OCI-LY7 (cell line): ENCODE results near the gene LYRM1. TPM values are rescaled to one million over a fixed set of nuclear protein-coding genes. Genes with fewer than 3 reads are reported as not detected.

Source experiments
- BruUV-seq: library from RNA; stranded (reverse); fragments of 400-500 nt; replicated peaks from 2 replicates; lab custom pipeline; 2021; lab: Mats Ljungman, UMichigan
- CTCF ChIA-PET: fragments of 300-600 bp; sonication (Branson Sonifier 250); formaldehyde crosslinking; loops from one replicate; lab custom pipeline; 2022; ENCODE audit warnings: antibody characterized with exemption; ENCODE audit not compliant: unreplicated experiment; lab: Charles Lee
- POLR2A ChIA-PET: fragments of 300-600 bp; sonication (Branson Sonifier 250); formaldehyde crosslinking; loops from one replicate; lab custom pipeline; 2022; ENCODE audit warnings: antibody characterized with exemption; lab: Charles Lee
- DNase-seq: peaks from one replicate; pipeline ENCODE4 v3.0.0-alpha.2; 2015; ENCODE audit warnings: low spot score
- H2AFZ ChIP-seq: fragments of 200-600 bp; sonication (generic), shearing (Covaris generic); 2 replicates; pipeline ENCODE4 v1.6.1; 2014; ENCODE audit warnings: mild to moderate bottlenecking, antibody characterized with exemption, low read length, moderate library complexity
- H3K27ac ChIP-seq: fragments of 200-600 bp; sonication (generic); 2 replicates; pipeline ENCODE4 v1.5.1; 2014; ENCODE audit warnings: mixed run types, low read depth, mild to moderate bottlenecking, moderate library complexity, low read length, inconsistent platforms; ENCODE audit not compliant: poor library complexity, severe bottlenecking
- H3K36me3 ChIP-seq: fragments of 200-600 bp; sonication (generic); 2 replicates; pipeline ENCODE4 v1.6.1; 2014; ENCODE audit warnings: mild to moderate bottlenecking, antibody characterized with exemption, low read length, moderate library complexity, mixed read lengths; ENCODE audit not compliant: insufficient read depth
- H3K4me1 ChIP-seq: fragments of 200-600 bp; sonication (generic); 2 replicates; pipeline ENCODE4 v1.5.1; 2014; ENCODE audit warnings: mild to moderate bottlenecking, low read length; ENCODE audit not compliant: insufficient read depth, poor library complexity, severe bottlenecking
- H3K4me2 ChIP-seq: fragments of 200-600 bp; sonication (generic); 2 replicates; pipeline ENCODE4 v1.6.1; 2014; ENCODE audit warnings: mild to moderate bottlenecking, low read length
- H3K4me3 ChIP-seq: fragments of 200-600 bp; sonication (generic); 2 replicates; pipeline ENCODE4 v1.5.1; 2014; ENCODE audit warnings: mild to moderate bottlenecking, low read depth, low read length; ENCODE audit not compliant: poor library complexity, severe bottlenecking
- H3K79me2 ChIP-seq: fragments of 200-600 bp; sonication (generic); 2 replicates; pipeline ENCODE4 v1.6.1; 2016; ENCODE audit warnings: low read depth, mild to moderate bottlenecking, low read length, moderate library complexity, mixed read lengths; ENCODE audit not compliant: insufficient read depth
- H3K9me2 ChIP-seq: fragments of 200-600 bp; sonication (generic); 2 replicates; pipeline ENCODE4 v1.6.1; 2016; ENCODE audit warnings: mild to moderate bottlenecking, low read length, mixed read lengths; ENCODE audit not compliant: insufficient read depth
- H3K9me3 ChIP-seq: fragments of 200-600 bp; sonication (generic); 2 replicates; pipeline ENCODE4 v1.6.1; 2014; ENCODE audit warnings: mild to moderate bottlenecking, mixed run types, low read length, mixed read lengths
- H4K20me1 ChIP-seq: fragments of 200-600 bp; sonication (generic); 2 replicates; pipeline ENCODE4 v1.6.1; 2014; ENCODE audit warnings: mild to moderate bottlenecking, antibody characterized with exemption, low read length, moderate library complexity, mixed read lengths; ENCODE audit not compliant: insufficient read depth
- CTCF ChIP-seq: fragments of 200-600 bp; sonication (generic); conservative IDR thresholded peaks from 2 replicates; pipeline ENCODE4 v1.5.1; 2014; ENCODE audit warnings: mild to moderate bottlenecking, antibody characterized with exemption, low read length, moderate library complexity, mixed read lengths
- EZH2phosphoT487 ChIP-seq: fragments of 200-600 bp; sonication (generic); IDR thresholded peaks from 2 replicates; pipeline ENCODE4 v1.6.1; 2018; ENCODE audit warnings: low read depth, borderline replicate concordance, mild to moderate bottlenecking, mixed run types, antibody characterized with exemption, low read length, moderate library complexity, mixed read lengths
- intact Hi-C: fragments of 100-400 bp; cut with micrococcal nuclease; formaldehyde crosslinking; loops from one replicate; pipeline ENCODE4 v1.10.0; 2022; ENCODE audit not compliant: unreplicated experiment
- total RNA-seq, 2 experiments: library from RNA; depleted of rRNA in 1 of 2; stranded (reverse); fragments of >200 nt in 1 of 2; shearing (Covaris generic) in 1 of 2; gene quantifications; 2 replicates each; pipeline ENCODE4 v1.2.3, GENCODE V29; 2014 to 2022

LYRM1 gene
- total RNA-seq, 2 experiments from 2014 or later = 23.3 to 24.0 TPM

- Histone ChIP-seq H3K4me3 (no peak overlapping the region), H4K20me1 (no peaks in the 10 kb centered on the region), H3K9me2 (no peaks in the 10 kb centered on the region), H3K36me3 (peaks cover 29% of the 10 kb centered on the region), H3K9me3 (no peaks in the 10 kb centered on the region), H3K4me1 (peaks cover 13% of the 10 kb centered on the region), H3K27ac (no peak overlapping the region), H2AFZ (no peak overlapping the region), H3K79me2 (peaks cover 10% of the 10 kb centered on the region; the same call in 1 of the 2 replicates), H3K4me2 (no peak overlapping the region)
- intact Hi-C loops = no loop called here
- POLR2A ChIA-PET = interaction anchor here (0.5 kb wide), 1 partner anchor 48 kb away, joined by 4 read pairs; no protein-coding TSS in a partner anchor
- TF ChIP-seq CTCF = no peak
- CTCF ChIA-PET = no interaction called here
- BruUV-seq = no TSS peak
- no peak for DNase-seq
Observed at GRCh38 chr16:20894388-20894787, 6.2 kb upstream of the LYRM1 start.

GRCh38 chr16:20897253-20897897 is 3.2 kb upstream of the LYRM1 start:
- Histone ChIP-seq H4K20me1 (no peaks in the 10 kb centered on the region), H3K9me3 (no peaks in the 10 kb centered on the region), H2AFZ (no peak overlapping the region), H3K27ac (no peak overlapping the region), H3K79me2 (peaks cover 18% of the 10 kb centered on the region; the same call in 1 of the 2 replicates), H3K9me2 (no peaks in the 10 kb centered on the region), H3K4me1 (peaks cover 24% of the 10 kb centered on the region), H3K36me3 (peaks cover 29% of the 10 kb centered on the region), H3K4me2 (0 out of 2 replicates have a peak overlapping the region, but pooled peaks have one; percentile 91), H3K4me3 (no peak overlapping the region)
- intact Hi-C loops = no loop called here
- POLR2A ChIA-PET = interaction anchor here (1.2 to 1.3 kb wide), 2 partner anchors 12 to 19 kb away, joined by 3 to 4 read pairs; no protein-coding TSS in a partner anchor
- TF ChIP-seq CTCF = no peak
- BruUV-seq = TSS peak; percentile 29
- CTCF ChIA-PET = no interaction called here
- no peak for DNase-seq

GRCh38 chr16:20897922-20898321 is 2.6 kb upstream of the LYRM1 start:
- no TSS peak for BruUV-seq
- Histone ChIP-seq H2AFZ (no peak overlapping the region), H3K4me3 (no peak overlapping the region), H3K9me2 (no peaks in the 10 kb centered on the region), H3K4me1 (peaks cover 28% of the 10 kb centered on the region), H3K4me2 (peak overlapping the region; percentile 91; the same call in 1 of the 2 replicates), H3K79me2 (peaks cover 22% of the 10 kb centered on the region; the same call in 1 of the 2 replicates), H3K27ac (no peak overlapping the region), H3K9me3 (no peaks in the 10 kb centered on the region), H4K20me1 (no peaks in the 10 kb centered on the region), H3K36me3 (peaks cover 33% of the 10 kb centered on the region)
- TF ChIP-seq EZH2phosphoT487 (no peak), CTCF (no peak)
- intact Hi-C loops = no loop called here
- DNase-seq = no peak
- ChIA-PET CTCF (no interaction called here), POLR2A (interaction anchor here (0.7 to 1.3 kb wide), 3 partner anchors 11 to 1309 kb away, joined by 3 to 4 read pairs (median 3); no protein-coding TSS in a partner anchor)
